Panc1 (cell line): ENCODE results near the gene SOWAHC. TPM values are rescaled to one million over a fixed set of nuclear protein-coding genes. Genes with fewer than 3 reads are reported as not detected.
"Not testable (repeated sequence)": the region's sequence is repeated elsewhere in the genome, so short reads cannot be mapped to it uniquely, and the experiment has no call there.

Source experiments
- ATAC-seq: fragments of 200-7000 bp; cut with Tn5 transposase; 2 replicates; pipeline ENCODE4 v1.9.1; 2020; ENCODE audit warnings: mild to moderate bottlenecking, moderate library complexity
- BruUV-seq: library from RNA; stranded (reverse); fragments of 400-500 nt; replicated peaks from 2 replicates; lab custom pipeline; 2021; lab: Mats Ljungman, UMichigan
- CTCF ChIA-PET: fragments of 300-600 bp; sonication (Branson Sonifier 250); formaldehyde crosslinking; loops from one replicate; lab custom pipeline; 2022; ENCODE audit warnings: antibody characterized with exemption; lab: Charles Lee
- POLR2A ChIA-PET: fragments of 300-600 bp; sonication (Branson Sonifier 250); formaldehyde crosslinking; loops from one replicate; lab custom pipeline; 2022; ENCODE audit warnings: antibody characterized with exemption; lab: Charles Lee
- DNase-seq: peaks from one replicate; pipeline ENCODE4 v3.0.0-alpha.2; 2010; ENCODE audit warnings: low read depth, low spot score
- H3K27ac ChIP-seq: 2 replicates; pipeline ENCODE4 v1.5.1; 2011; ENCODE audit warnings: mild to moderate bottlenecking, low read length, inconsistent platforms
- H3K27me3 ChIP-seq: fragments of 200-500 bp; sonication (Bioruptor generic); 2 replicates; pipeline ENCODE4 v1.6.0; 2014; ENCODE audit warnings: low read length, inconsistent platforms; ENCODE audit not compliant: control insufficient read depth, insufficient read depth
- H3K36me3 ChIP-seq: fragments of 200-500 bp; sonication (Bioruptor generic); 2 replicates; pipeline ENCODE4 v1.5.1; 2014; ENCODE audit warnings: inconsistent platforms, mild to moderate bottlenecking, low read length, moderate library complexity; ENCODE audit not compliant: control insufficient read depth, insufficient read depth
- H3K4me1 ChIP-seq: 2 replicates; pipeline ENCODE4 v1.5.1; 2011; ENCODE audit warnings: inconsistent platforms, mild to moderate bottlenecking, low read length, moderate library complexity; ENCODE audit not compliant: control insufficient read depth, insufficient read depth
- H3K4me3 ChIP-seq, 2 experiments: 2 replicates each; pipeline ENCODE4 v1.5.1; 2011 to 2012; ENCODE audit warnings: low read depth in 2 of 2, low read length in 2 of 2, mild to moderate bottlenecking in 2 of 2, inconsistent platforms in 1 of 2, moderate library complexity in 1 of 2
- H3K9me3 ChIP-seq: fragments of 200-500 bp; sonication (Bioruptor generic); 2 replicates; pipeline ENCODE4 v1.5.1; 2014; ENCODE audit warnings: low read depth, mild to moderate bottlenecking, inconsistent platforms, low read length, moderate library complexity; ENCODE audit not compliant: control insufficient read depth, insufficient read depth
- POLR2AphosphoS5 ChIP-seq: IDR thresholded peaks from 2 replicates; pipeline ENCODE4 v1.6.1; 2012; ENCODE audit warnings: mild to moderate bottlenecking, low read depth, low read length, moderate library complexity
- SIN3A ChIP-seq: IDR thresholded peaks from 2 replicates; pipeline ENCODE4 v1.6.1; 2012; ENCODE audit warnings: low read depth, mild to moderate bottlenecking, low read length, moderate library complexity, borderline replicate concordance; ENCODE audit not compliant: insufficient read depth
- TCF7L2 ChIP-seq: IDR thresholded peaks from 2 replicates; pipeline ENCODE4 v1.6.1; 2011; ENCODE audit warnings: mild to moderate bottlenecking, low read depth, low read length, inconsistent platforms
- in situ Hi-C: cut with HindIII; loops from 2 replicates; pipeline ENCODE4 v1.10.0; 2016; ENCODE audit warnings: low sequenced_read_pairs, low pct_unique_long_range_greater_than_20kb
- intact Hi-C: fragments of 100-400 bp; cut with micrococcal nuclease; formaldehyde crosslinking; loops from one replicate; pipeline ENCODE4 v1.10.0; 2022; ENCODE audit not compliant: unreplicated experiment
- total RNA-seq: library from RNA; stranded (reverse); gene quantifications from one replicate; pipeline ENCODE4 v1.2.1, GENCODE V29; 2021; ENCODE audit not compliant: unreplicated experiment
- TF ChIP-seq, protein P1 (sequence below), 2 experiments: IDR thresholded peaks; 2 replicates each; pipeline ENCODE4 v1.6.1; 2011 to 2012; ENCODE audit warnings: low read depth in 2 of 2, control low read depth in 1 of 2, low read length in 1 of 2, mild to moderate bottlenecking in 1 of 2, moderate library complexity in 1 of 2; ENCODE audit not compliant: insufficient read depth in 1 of 2
- TF ChIP-seq, protein P2 (sequence below): fragments of 450-650 bp; IDR thresholded peaks from 2 replicates; pipeline ENCODE4 v1.5.1; 2017; ENCODE audit warnings: mild to moderate bottlenecking

Gene SOWAHC
- total RNA-seq, 1 experiment from 2014 or later, result 23.4 TPM

DNA sequence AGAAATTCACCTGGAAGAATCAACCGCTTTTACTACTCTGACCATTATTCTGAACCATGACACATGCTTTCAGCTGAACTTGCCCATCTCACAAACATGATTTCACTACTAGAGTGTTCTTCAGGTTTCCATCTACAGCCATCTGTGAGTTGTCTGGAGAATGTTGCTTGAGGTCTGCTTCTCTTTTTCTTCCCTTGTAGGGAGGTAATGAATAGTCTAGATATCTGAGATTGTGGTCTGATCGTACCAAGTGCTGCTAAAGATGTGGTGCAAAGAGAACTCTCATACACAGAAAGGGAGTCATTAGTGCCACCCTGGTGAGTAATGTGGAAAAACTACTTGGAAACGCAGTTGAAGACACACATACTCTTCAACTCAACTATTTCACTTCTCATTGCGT, 10.2 kb downstream of the SOWAHC start:
- Histone ChIP-seq H3K36me3 (no peaks in the 10 kb centered on the region), H3K27me3 (no peaks in the 10 kb centered on the region), H3K27ac (no peak overlapping the region), H3K9me3 (no peaks in the 10 kb centered on the region), H3K4me1 (no peaks in the 10 kb centered on the region), H3K4me3 (no peak overlapping the region)
- BruUV-seq, result no TSS peak
- CTCF ChIA-PET, result no interaction called here
- in situ Hi-C loops, result no loop called here
- no peak for DNase-seq
- TF ChIP-seq, protein P1, sequence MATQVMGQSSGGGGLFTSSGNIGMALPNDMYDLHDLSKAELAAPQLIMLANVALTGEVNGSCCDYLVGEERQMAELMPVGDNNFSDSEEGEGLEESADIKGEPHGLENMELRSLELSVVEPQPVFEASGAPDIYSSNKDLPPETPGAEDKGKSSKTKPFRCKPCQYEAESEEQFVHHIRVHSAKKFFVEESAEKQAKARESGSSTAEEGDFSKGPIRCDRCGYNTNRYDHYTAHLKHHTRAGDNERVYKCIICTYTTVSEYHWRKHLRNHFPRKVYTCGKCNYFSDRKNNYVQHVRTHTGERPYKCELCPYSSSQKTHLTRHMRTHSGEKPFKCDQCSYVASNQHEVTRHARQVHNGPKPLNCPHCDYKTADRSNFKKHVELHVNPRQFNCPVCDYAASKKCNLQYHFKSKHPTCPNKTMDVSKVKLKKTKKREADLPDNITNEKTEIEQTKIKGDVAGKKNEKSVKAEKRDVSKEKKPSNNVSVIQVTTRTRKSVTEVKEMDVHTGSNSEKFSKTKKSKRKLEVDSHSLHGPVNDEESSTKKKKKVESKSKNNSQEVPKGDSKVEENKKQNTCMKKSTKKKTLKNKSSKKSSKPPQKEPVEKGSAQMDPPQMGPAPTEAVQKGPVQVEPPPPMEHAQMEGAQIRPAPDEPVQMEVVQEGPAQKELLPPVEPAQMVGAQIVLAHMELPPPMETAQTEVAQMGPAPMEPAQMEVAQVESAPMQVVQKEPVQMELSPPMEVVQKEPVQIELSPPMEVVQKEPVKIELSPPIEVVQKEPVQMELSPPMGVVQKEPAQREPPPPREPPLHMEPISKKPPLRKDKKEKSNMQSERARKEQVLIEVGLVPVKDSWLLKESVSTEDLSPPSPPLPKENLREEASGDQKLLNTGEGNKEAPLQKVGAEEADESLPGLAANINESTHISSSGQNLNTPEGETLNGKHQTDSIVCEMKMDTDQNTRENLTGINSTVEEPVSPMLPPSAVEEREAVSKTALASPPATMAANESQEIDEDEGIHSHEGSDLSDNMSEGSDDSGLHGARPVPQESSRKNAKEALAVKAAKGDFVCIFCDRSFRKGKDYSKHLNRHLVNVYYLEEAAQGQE (IDR thresholded peaks at IDR 0.05; ENCODE audit: insufficient read depth in 1 of 2, low read depth in 2 of 2, low read length in 1 of 2), result no peak
- TF ChIP-seq, protein P2, sequence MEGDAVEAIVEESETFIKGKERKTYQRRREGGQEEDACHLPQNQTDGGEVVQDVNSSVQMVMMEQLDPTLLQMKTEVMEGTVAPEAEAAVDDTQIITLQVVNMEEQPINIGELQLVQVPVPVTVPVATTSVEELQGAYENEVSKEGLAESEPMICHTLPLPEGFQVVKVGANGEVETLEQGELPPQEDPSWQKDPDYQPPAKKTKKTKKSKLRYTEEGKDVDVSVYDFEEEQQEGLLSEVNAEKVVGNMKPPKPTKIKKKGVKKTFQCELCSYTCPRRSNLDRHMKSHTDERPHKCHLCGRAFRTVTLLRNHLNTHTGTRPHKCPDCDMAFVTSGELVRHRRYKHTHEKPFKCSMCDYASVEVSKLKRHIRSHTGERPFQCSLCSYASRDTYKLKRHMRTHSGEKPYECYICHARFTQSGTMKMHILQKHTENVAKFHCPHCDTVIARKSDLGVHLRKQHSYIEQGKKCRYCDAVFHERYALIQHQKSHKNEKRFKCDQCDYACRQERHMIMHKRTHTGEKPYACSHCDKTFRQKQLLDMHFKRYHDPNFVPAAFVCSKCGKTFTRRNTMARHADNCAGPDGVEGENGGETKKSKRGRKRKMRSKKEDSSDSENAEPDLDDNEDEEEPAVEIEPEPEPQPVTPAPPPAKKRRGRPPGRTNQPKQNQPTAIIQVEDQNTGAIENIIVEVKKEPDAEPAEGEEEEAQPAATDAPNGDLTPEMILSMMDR, result no peak
- no peak for TF ChIP-seq SIN3A
- no peak for TF ChIP-seq TCF7L2
- no peak for TF ChIP-seq POLR2AphosphoS5
- no peak for ATAC-seq
- intact Hi-C loops, result no loop called here
- POLR2A ChIA-PET, result no interaction called here

GRCh38 chr2:109628321-109628720, 14.2 kb downstream of the SOWAHC start:
- H3K4me1 ChIP-seq, DNase-seq, in situ Hi-C loops, ATAC-seq, BruUV-seq, H3K4me3 ChIP-seq, H3K27ac ChIP-seq, intact Hi-C loops, H3K36me3 ChIP-seq, POLR2A ChIA-PET, H3K9me3 ChIP-seq, H3K27me3 ChIP-seq, CTCF ChIA-PET: not testable (repeated sequence)

GRCh38 chr2:109629867-109630266, 15.7 kb downstream of the SOWAHC start:
- Histone ChIP-seq H3K4me3 (no peak overlapping the region), H3K27ac (no peak overlapping the region), H3K9me3 (no peaks in the 10 kb centered on the region), H3K4me1 (no peaks in the 10 kb centered on the region), H3K27me3 (no peaks in the 10 kb centered on the region), H3K36me3 (no peaks in the 10 kb centered on the region)
- ChIA-PET CTCF (no interaction called here), POLR2A (no interaction called here)
- TF ChIP-seq, protein P1 (IDR thresholded peaks at IDR 0.05; ENCODE audit: insufficient read depth in 1 of 2, low read depth in 2 of 2, low read length in 1 of 2), result no peak
- TF ChIP-seq TCF7L2, result no peak
- TF ChIP-seq, protein P2, result no peak
- no peak for TF ChIP-seq SIN3A
- TF ChIP-seq POLR2AphosphoS5, result no peak
- no peak for DNase-seq
- BruUV-seq, result no TSS peak
- in situ Hi-C loops, result no loop called here
- ATAC-seq, result no peak
- intact Hi-C loops, result no loop called here
